Measurements from ENCODE around the gene RCOR2. TPM values are rescaled to one million over a fixed set of nuclear protein-coding genes. Genes with fewer than 3 reads are reported as not detected.
"Not testable (repeated sequence)": the region's sequence is repeated elsewhere in the genome, so short reads cannot be mapped to it uniquely, and the experiment has no call there.

Gene RCOR2
- 29.9 TPM for polyA plus RNA-seq (2013, experiment 1 of 2)
- 28.3 TPM for polyA plus RNA-seq (2013, experiment 2 of 2)

DNA sequence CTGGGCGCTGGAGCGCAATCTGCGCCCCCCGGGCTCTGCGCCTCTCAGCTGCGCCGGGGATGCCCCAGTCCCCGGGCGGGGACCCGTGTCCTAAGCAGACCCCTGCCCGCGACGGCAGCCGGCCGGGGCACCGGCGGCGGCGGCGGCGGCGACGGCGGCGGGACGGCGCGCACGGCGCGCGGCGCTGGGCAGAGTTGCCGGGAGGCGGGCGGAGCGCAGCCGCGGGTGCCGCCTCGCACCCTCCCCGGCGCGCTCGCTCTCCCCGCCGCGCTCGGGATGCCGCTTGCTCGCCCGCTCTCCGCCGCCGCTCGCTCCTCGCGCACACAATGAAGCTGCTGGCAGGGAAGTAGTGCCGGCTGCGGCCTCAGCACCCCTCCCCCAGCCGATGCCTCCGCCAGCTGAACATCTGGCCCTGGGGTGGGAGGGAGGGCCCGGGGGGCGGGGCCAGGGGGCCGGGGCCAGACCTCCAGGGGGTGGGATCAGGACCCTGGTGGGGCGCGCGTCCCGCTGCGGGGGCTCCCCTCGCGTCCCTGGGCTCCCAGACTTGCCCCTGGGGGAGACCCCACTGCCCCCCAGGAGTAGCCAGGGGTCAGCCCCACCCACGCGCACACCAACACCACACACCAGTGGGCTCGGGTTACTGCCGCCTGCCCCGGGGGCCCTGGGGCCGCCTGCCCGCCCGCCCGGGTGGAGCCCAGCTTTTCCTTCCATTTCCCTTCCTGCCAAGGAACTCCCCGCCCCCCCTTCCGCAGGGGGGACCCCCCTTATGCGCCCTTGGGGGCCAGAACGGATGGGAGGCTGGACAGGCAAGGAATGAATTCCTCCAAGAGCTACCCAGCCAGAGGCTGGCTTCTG is at the start of gene RCOR2:
Gene RCOR2, minus strand, starts transcription at position 328 of the 855 bp plus-strand sequence. CDS start 708 bp downstream, outside the sequence.
- peak within 1 kb of the TSS; percentile 66 for H3K4me3 ChIP-seq (ENCODE audit: extremely low read depth, insufficient read depth, low read length, poor library complexity, severe bottlenecking)
- peak within 1 kb of the TSS; percentile 89 for H3K27ac ChIP-seq (ENCODE audit: low read depth, low read length, severe bottlenecking)
- H3K36me3 ChIP-seq (ENCODE audit: control insufficient read depth, insufficient read depth, low read length): peaks cover 26% of the 10 kb centered on the region
- H3K4me1 ChIP-seq (ENCODE audit: control insufficient read depth, insufficient read depth, low read length, poor library complexity, severe bottlenecking): peaks cover 29% of the 10 kb centered on the region
- WGBS, 2 experiments (ENCODE audit: insufficient coverage in 2 of 2): 0% methylated on average over 44 to 62 of the region's 85 CpGs
- H3K9me3 ChIP-seq (ENCODE audit: control insufficient read depth, low read length): no peaks in the 10 kb centered on the region

DNA sequence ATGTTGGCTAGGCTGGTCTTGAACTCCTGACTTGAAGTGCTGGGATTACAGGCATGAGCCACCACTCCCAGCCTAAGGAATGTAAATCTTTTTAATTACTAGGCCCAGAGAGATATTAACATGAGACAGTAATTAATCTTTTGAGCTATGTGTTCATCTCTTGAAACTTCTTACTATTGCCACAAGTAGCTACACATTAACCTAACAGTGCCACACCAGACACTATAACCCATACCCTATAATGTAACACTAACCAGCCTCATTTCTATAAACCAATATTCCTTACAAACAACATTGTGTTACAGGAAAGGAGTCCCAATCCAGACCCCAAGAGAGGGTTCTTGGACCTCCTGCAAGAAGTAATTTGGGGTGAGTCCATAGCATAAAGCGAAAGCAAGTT is 49.5 kb upstream of the RCOR2 start:
- H3K4me3 ChIP-seq (ENCODE audit: extremely low read depth, insufficient read depth, low read length, poor library complexity, severe bottlenecking): no peak overlapping the region
- no peaks in the 10 kb centered on the region for H3K9me3 ChIP-seq (ENCODE audit: control insufficient read depth, low read length)
- no peaks in the 10 kb centered on the region for H3K36me3 ChIP-seq (ENCODE audit: control insufficient read depth, insufficient read depth, low read length)
- WGBS, 2 experiments (ENCODE audit: insufficient coverage in 2 of 2): 100% methylated on average over 1 of the region's 1 CpG
- H3K27ac ChIP-seq (ENCODE audit: low read depth, low read length, severe bottlenecking): no peak overlapping the region
- H3K4me1 ChIP-seq (ENCODE audit: control insufficient read depth, insufficient read depth, low read length, poor library complexity, severe bottlenecking): peaks cover 1% of the 10 kb centered on the region

DNA sequence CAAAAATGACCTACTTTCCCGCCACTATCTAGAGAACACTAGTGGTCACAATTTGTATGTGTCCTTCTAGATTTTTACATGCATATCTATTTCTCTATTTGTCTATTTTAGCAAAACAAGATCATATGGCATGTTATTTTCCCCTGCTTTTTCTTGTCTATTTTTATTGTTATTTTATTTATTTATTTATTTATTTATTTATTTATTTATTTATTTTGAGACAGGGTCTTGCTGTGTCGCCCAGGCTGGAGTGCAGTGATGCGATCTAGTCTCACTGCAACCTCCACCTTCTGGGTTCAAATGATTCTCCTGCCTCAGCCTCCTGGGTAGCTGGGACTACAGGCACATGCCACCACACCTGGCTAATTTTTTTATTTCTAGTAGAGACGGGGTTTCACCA is 46.9 kb upstream of the RCOR2 start:
- not testable (repeated sequence) for H3K4me3 ChIP-seq (ENCODE audit: extremely low read depth, insufficient read depth, low read length, poor library complexity, severe bottlenecking); H3K27ac ChIP-seq (ENCODE audit: low read depth, low read length, severe bottlenecking); H3K36me3 ChIP-seq (ENCODE audit: control insufficient read depth, insufficient read depth, low read length); H3K4me1 ChIP-seq (ENCODE audit: control insufficient read depth, insufficient read depth, low read length, poor library complexity, severe bottlenecking); H3K9me3 ChIP-seq (ENCODE audit: control insufficient read depth, low read length)
- 97 to 100% methylated on average over 3 of the region's 4 CpGs for WGBS, 2 experiments (ENCODE audit: insufficient coverage in 2 of 2)

DNA sequence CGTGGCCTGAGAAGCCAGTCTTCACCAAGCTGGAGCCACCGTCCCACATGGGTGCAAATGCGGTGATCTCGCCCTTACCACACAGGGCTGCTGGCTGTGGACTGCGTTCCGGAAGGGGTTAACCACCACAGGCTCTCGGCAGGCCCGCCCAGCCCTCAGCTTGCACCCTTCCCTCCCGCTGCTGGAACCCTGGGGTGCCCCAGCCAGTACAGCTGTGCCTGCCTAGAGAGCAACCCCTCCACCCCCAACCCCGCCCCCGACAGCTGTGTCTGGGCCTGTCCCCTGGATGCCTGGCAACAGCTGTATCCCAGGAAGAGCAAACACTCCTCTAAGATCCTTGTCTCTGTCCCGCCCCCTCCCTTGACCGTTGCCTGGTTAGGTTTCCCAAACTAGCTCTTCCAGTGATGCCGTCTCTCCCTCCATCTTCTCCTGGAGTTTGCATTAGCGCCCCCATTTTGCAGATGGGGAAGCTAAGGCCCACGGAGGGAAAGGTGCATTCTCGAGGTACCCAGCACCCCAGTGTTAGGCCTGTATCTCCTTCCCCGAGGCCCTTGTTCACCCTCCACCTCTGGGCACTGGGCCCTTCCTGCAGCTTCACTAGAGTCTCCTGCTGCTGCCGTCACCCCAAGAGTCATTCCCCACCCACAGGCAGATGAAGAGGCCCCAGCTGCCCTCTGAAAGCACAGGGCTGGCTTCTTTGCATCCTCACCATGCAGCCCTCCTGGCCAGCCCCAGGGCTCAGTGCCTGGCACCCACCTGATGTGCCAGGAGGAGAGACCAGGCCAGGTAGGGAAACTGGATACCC is 44.8 kb upstream of the RCOR2 start:
- H3K27ac ChIP-seq (ENCODE audit: low read depth, low read length, severe bottlenecking): no peak overlapping the region
- H3K4me3 ChIP-seq (ENCODE audit: extremely low read depth, insufficient read depth, low read length, poor library complexity, severe bottlenecking): no peak overlapping the region
- H3K4me1 ChIP-seq (ENCODE audit: control insufficient read depth, insufficient read depth, low read length, poor library complexity, severe bottlenecking): peaks cover 3% of the 10 kb centered on the region
- 84 to 85% methylated on average over 14 to 15 of the region's 19 CpGs for WGBS, 2 experiments (ENCODE audit: insufficient coverage in 2 of 2)
- H3K36me3 ChIP-seq (ENCODE audit: control insufficient read depth, insufficient read depth, low read length): peaks cover 8% of the 10 kb centered on the region
- H3K9me3 ChIP-seq (ENCODE audit: control insufficient read depth, low read length): no peaks in the 10 kb centered on the region

DNA sequence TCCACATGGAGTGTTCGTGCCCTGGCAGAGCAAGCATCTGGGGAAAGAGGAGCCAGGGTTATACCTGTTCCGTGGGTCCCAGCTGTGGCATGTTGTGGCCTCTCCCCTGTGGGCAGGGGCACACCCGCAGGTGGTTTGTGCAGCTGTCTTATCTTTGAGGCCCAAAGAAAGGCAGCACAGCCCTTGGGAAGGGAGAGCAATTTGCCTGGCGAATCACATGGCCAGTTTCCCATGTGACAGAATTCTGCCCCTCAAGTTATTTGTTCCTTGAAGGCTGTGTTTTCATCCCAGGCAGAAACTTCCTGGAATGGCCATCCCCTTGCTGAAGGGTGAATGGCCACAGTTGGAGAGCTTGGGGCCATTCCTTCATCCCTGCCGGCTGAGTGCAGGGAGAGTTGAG is 41.0 kb upstream of the RCOR2 start:
- H3K27ac ChIP-seq (ENCODE audit: low read depth, low read length, severe bottlenecking): no peak overlapping the region
- peaks cover 43% of the 10 kb centered on the region for H3K36me3 ChIP-seq (ENCODE audit: control insufficient read depth, insufficient read depth, low read length)
- 85 to 96% methylated on average over 4 of the region's 5 CpGs for WGBS, 2 experiments (ENCODE audit: insufficient coverage in 2 of 2)
- H3K4me1 ChIP-seq (ENCODE audit: control insufficient read depth, insufficient read depth, low read length, poor library complexity, severe bottlenecking): peaks cover 3% of the 10 kb centered on the region
- no peak overlapping the region for H3K4me3 ChIP-seq (ENCODE audit: extremely low read depth, insufficient read depth, low read length, poor library complexity, severe bottlenecking)
- no peaks in the 10 kb centered on the region for H3K9me3 ChIP-seq (ENCODE audit: control insufficient read depth, low read length)

DNA sequence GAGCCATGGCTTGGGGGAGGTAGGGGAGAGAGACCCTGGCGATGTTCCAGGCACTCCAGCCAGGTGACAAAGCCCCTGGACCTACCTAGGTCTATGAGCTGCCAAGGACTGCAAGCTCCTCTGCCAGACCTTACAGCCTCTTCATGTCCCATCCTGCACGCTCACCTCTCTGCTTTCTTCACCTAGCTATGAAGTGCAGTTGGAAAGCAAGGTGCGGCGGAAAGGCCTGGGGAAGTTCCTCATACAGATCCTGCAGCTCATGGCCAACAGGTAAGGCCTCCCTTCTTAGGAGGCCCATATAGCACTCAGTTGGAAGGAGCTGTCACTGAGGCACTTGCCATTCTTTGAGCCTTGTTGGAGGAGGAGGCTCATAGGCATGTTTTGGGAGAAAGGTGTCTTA is 35.6 kb upstream of the RCOR2 start:
- peaks cover 88% of the 10 kb centered on the region for H3K36me3 ChIP-seq (ENCODE audit: control insufficient read depth, insufficient read depth, low read length)
- no peak overlapping the region for H3K4me3 ChIP-seq (ENCODE audit: extremely low read depth, insufficient read depth, low read length, poor library complexity, severe bottlenecking)
- no peak overlapping the region for H3K27ac ChIP-seq (ENCODE audit: low read depth, low read length, severe bottlenecking)
- 93 to 97% methylated on average over 2 to 4 of the region's 4 CpGs for WGBS, 2 experiments (ENCODE audit: insufficient coverage in 2 of 2)
- H3K9me3 ChIP-seq (ENCODE audit: control insufficient read depth, low read length): no peaks in the 10 kb centered on the region
- H3K4me1 ChIP-seq (ENCODE audit: control insufficient read depth, insufficient read depth, low read length, poor library complexity, severe bottlenecking): no peaks in the 10 kb centered on the region

DNA sequence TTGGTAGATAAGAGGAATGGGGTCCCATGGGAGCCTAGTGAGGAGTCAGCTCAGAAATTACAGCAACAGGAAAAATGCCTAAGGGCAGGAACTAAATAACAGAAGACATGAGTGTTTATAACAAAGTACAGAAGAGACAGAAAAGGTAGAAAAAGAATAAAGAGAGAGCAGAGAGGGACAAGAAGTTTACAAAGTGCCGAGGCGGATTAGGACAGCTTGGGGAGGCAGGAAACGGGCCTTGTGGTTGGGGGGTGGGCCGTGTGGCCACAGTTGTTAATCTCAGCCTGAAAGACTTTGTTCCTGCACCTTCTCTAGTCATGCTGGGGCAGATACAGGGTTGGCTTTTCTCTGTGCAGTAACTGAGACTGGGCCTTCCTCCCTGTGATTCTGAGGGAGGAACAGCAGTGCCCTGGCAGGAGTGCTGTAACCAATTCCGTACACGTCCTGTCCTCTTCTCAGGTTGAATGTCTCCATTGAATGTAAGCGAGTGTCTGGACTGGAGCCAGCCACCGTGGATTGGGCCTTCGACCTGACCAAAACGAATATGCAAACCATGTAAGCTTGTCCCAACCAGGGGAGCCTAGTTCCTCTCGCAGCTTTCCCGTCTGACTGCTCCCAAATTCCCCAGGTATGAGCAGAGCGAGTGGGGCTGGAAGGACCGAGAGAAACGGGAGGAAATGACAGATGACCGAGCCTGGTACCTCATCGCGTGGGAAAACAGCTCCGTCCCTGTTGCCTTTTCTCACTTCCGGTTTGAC is 35.0 kb upstream of the RCOR2 start:
- H3K9me3 ChIP-seq (ENCODE audit: control insufficient read depth, low read length): no peaks in the 10 kb centered on the region
- 92% methylated on average over 20 of the region's 20 CpGs for WGBS, 2 experiments (ENCODE audit: insufficient coverage in 2 of 2)
- H3K4me1 ChIP-seq (ENCODE audit: control insufficient read depth, insufficient read depth, low read length, poor library complexity, severe bottlenecking): no peaks in the 10 kb centered on the region
- H3K27ac ChIP-seq (ENCODE audit: low read depth, low read length, severe bottlenecking): no peak overlapping the region
- peaks cover 88% of the 10 kb centered on the region for H3K36me3 ChIP-seq (ENCODE audit: control insufficient read depth, insufficient read depth, low read length)
- no peak overlapping the region for H3K4me3 ChIP-seq (ENCODE audit: extremely low read depth, insufficient read depth, low read length, poor library complexity, severe bottlenecking)

DNA sequence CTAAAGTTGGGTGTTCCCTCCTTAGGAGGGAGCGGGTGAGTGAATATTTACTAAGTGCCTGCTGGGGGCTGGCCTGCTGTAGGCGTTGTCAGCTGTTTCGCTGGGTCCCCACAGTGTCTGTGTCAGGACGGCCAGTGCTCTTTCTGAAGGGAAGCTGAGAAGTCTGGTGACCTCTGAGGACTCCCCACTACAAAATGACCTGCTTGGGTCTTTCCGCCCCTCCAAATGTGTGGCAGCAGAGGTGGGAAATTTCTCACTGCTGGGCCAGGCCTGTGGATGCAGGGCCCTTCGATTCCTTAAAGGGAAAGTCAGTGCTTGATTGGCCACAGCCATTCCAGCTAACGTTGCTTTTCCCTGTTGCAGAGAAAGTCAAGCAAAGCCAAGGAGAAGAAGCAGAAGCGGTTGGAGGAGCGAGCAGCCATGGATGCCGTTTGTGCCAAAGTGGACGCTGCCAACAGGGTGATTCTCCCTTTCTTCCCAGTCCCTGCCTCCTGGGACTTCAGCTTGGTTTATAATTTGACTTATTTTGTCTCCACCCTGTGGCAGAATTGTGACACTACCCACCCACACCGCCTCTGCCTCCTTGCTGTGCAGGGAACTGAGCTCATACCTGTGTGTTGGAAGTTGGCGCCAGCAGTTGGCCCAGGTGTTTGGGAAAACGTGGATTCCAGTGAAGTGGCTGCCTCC is 28.7 kb upstream of the RCOR2 start:
- H3K27ac ChIP-seq (ENCODE audit: low read depth, low read length, severe bottlenecking): peak overlapping the region; percentile 13
- H3K9me3 ChIP-seq (ENCODE audit: control insufficient read depth, low read length): no peaks in the 10 kb centered on the region
- H3K4me1 ChIP-seq (ENCODE audit: control insufficient read depth, insufficient read depth, low read length, poor library complexity, severe bottlenecking): no peaks in the 10 kb centered on the region
- H3K4me3 ChIP-seq (ENCODE audit: extremely low read depth, insufficient read depth, low read length, poor library complexity, severe bottlenecking): no peak overlapping the region
- peaks cover 65% of the 10 kb centered on the region for H3K36me3 ChIP-seq (ENCODE audit: control insufficient read depth, insufficient read depth, low read length)
- WGBS, 2 experiments (ENCODE audit: insufficient coverage in 2 of 2): 69 to 73% methylated on average over 13 of the region's 14 CpGs

DNA sequence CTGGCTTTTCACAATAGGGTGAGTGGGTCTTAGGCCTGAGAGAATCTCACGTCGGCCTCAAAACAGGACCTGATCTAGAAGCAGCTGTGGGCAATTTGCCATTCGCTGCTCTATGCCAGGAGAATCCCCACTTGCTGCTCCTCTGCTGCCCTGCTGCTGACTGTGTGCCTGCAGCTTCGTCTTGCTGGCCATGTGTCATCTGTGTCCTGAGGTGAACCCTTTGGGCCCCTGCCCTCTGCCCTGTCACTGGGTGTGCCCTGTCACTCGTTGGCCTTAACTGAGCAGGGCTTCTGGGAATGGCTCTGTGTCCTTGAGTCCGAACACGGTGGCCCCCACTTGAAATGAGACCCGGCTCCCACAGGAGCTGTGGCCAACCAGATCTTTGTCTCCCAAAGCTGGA is 28.0 kb upstream of the RCOR2 start:
- Histone ChIP-seq H3K4me1 (ENCODE audit: control insufficient read depth, insufficient read depth, low read length, poor library complexity, severe bottlenecking) (peaks cover 5% of the 10 kb centered on the region), H3K27ac (ENCODE audit: low read depth, low read length, severe bottlenecking) (no peak overlapping the region), H3K4me3 (ENCODE audit: extremely low read depth, insufficient read depth, low read length, poor library complexity, severe bottlenecking) (no peak overlapping the region), H3K36me3 (ENCODE audit: control insufficient read depth, insufficient read depth, low read length) (peaks cover 59% of the 10 kb centered on the region), H3K9me3 (ENCODE audit: control insufficient read depth, low read length) (no peaks in the 10 kb centered on the region)
- 90 to 91% methylated on average over 8 of the region's 8 CpGs for WGBS, 2 experiments (ENCODE audit: insufficient coverage in 2 of 2)

DNA sequence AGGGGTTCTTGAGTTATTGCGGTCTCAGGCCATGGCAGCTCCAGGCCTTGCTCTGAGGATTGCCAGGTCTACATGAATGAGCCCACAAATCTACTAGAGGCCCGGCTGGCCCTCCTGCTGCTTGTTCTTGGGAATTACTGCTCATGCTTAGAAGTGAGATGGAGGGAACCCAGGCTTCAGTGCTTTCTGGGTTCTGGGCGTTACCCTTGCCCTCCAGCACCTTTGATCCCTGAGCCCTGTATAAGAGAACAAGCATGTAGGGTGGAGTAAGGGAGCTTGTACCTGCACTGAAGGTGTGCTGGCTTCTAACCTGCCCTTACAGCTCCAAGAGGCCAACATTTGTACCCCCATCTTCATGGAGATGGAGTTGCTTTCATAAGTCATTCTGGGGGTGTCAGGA is 25.8 kb upstream of the RCOR2 start:
- 95 to 100% methylated on average over 3 of the region's 3 CpGs for WGBS, 2 experiments (ENCODE audit: insufficient coverage in 2 of 2)
- Histone ChIP-seq H3K27ac (ENCODE audit: low read depth, low read length, severe bottlenecking) (no peak overlapping the region), H3K36me3 (ENCODE audit: control insufficient read depth, insufficient read depth, low read length) (peaks cover 38% of the 10 kb centered on the region), H3K9me3 (ENCODE audit: control insufficient read depth, low read length) (no peaks in the 10 kb centered on the region), H3K4me3 (ENCODE audit: extremely low read depth, insufficient read depth, low read length, poor library complexity, severe bottlenecking) (no peak overlapping the region), H3K4me1 (ENCODE audit: control insufficient read depth, insufficient read depth, low read length, poor library complexity, severe bottlenecking) (peaks cover 7% of the 10 kb centered on the region)
